Stimulated activated CD8-positive, alpha-beta memory T cell treated with anti-CD3 and anti-CD28 coated beads, Interleukin-2, amount 100 ng/mL, for 48 hours (primary cell): ENCODE measurements around the gene THEMIS.
"Not testable (repeated sequence)": the region's sequence is repeated elsewhere in the genome, so short reads cannot be mapped to it uniquely, and the experiment has no call there.

Experiments used
- DNase-seq, 2 donors: peaks; one replicate each; pipeline ENCODE4 v3.0.0-alpha.2; 2020; ENCODE audit warnings: low read depth in 2 of 2

Gene THEMIS

DNA sequence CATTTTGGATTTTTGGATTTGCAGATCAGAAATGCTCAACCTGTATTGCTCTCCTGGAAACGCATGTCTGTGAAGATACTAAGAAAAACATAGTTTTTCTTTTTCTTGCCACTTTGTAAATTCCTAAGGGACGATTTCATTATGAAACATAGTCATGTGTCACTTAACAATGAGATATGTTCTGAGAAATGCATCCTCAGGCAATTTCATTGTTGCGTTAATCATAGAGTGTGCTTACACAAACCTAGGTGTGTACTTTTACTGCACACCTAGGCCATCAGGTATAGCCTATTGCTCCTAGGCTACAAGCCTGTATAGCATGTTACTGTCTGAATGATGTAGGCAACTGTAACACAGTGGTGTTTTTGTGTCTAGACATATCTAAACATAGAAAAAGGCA is 13.4 kb upstream of the THEMIS start:
- no peak for DNase-seq

DNA sequence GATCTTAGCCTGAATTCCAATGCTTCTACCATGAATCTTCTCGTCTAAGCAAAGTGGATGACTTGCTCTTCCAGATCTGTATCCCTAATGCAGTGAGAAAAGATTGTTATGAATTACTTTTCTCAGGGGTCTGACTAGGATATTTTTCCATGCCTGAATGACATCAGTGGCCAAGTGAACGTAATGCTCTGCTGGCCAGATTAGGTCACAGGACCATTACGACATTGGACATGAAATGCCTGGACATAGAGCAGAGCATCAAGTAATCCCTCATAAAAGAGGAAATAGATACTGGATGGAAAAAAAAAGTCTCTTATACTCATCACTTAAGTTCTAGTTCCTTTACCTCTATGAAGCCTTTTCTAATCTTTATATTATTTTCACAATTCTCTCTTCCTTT is 12.1 kb upstream of the THEMIS start:
- DNase-seq, result no peak

DNA sequence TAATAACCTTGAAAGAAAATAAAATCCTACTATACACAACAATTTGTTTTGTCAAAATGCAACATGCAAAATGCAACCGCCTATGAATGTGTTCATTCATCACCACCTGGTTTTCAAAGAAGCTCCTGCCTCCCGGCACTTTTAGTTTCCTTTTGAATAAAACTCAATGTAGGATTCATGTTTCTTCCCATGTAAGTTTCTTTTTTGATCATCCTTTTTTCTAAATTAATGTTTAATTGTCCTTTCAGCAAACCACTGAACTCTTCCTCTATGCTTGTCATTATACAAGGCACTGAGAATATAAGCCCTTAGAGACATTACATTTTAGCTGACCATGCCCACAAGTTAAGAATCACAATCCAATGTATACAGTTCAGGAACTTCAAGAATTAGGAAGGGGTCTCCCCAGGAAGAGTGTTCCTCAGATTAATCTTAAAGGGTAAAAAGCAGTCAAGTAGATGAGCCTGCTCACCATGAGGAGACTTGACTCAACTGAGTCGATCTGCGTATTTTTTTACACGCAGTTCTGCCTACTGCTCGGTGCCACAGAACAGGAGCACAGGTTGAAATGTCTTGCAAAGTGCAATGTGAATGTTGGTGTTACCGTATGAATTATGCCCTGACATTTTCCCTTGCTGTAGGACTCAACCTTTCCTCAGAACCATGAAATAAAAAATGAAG is 7.2 kb upstream of the THEMIS start:
- DNase-seq, result no peak

DNA sequence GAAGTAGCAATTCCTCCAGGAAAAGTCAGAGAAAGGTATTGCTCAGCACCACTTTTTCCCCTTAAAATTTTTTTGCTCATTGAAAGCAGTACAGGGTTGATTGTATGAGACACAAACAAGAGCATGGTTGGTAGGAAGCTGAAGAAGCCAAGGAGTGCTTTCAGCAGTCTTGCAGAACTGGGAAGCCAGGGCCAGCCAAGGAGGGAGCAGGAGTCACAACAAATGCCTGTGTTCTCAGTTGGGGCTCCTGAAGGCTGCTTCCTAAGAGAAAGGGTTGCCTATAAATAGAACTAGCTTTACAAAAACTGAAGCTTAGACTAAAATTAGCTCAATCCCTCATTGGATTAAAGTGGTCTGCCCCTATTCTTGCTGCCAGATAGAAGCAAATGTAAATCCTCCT is 3.3 kb upstream of the THEMIS start:
- DNase-seq, result no peak

DNA sequence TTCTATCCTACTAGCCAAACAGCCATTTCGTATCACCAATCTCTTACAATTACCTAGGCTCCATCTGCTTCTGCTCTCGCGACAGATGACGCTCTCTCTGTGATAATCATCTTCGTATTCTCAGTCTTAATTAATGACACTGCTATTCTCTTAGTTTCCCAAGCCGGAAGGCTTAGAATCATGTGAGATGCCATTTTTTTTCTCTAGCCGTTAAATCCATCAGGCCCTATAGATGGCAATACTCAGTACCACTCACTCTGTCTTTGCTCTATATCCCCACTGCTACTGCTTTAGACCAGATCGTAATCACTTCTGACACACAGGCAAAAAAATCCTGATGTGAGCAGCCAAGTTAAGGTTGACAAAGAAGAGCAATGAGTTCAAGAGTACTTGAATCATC is 2.1 kb upstream of the THEMIS start:
- no peak for DNase-seq

DNA sequence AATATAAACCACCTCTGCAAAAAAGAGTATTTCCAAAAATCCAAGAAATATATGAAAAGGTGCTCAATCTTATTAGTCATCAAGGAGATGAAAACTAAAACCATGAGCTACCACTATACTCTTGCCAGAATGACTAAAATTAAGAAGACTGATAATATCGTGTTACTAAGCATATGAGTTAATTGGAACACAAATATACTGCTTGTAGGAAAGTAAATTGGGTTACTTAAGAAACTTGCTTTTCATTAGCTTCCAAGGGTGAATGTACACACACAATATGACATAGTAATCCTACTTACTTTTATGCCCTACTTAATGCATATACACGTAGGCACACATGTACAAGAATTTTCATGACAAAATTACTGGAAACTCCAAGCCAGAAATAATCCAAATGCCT is 3.4 kb downstream of the THEMIS start:
- DNase-seq, result no peak

DNA sequence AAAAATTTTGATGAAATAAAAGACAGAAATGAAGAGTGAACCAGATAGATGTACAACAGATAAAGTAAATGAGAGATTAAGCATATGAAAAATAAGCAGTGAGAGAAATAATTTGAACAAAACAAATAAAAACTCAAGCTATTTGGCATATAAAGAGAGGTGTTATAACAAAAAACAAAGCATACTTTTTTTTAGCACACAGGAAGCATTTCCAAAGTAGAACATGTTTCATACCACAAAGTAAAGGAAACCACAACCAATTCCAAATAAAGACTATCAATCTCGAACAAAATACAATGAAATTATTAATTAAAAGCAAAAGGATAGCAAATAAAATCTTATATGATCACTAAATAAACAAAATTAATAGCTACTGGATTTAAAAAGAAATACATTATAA is 6.8 kb downstream of the THEMIS start:
- no peak for DNase-seq

DNA sequence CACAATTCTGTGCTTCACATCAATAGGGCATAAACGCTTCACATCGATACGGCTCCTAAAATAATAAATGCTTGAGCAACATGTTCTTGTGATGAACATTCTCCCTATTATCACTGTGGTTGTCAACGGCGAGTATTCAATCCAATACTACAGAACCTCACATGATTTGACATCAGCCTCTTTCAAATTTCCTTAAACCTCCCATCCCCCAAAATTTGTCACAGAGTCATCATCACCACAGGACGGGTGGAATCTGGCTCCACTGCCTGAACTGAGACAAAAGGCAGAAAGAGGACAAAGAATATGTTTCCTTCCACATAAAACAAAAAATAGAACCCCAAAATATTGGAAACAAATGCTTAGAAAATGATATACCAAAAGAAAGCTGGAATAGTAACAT is 7.3 kb downstream of the THEMIS start:
- no peak for DNase-seq

DNA sequence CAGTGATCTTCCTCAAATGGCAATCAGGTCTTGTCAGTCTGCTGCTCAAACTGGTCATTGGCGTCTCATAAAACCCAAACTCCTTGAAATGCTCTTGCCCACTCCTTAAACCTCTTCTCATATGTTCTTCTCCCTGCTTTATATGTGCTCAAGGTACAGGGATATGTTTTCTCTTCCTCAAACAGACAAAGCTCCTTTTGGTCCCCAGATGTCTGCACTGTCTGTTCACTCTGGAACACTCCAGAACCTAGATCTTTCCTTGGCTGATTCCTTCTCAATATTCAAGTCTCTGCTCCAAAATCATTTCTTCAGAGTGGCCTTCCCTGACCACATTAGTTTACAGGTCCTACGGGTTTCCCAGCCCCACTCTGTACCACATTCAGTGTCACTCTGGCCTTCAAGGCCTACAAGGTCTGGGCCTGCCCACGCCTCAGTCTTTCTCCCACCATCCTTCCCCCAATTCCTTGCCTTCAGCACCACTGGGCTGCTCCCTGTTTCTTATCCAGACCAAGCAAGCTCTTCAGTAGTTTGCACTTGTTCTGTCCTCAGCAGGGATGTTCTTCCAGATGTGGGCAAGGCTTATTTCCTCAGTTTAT is 9.0 kb downstream of the THEMIS start:
- DNase-seq, result no peak

DNA sequence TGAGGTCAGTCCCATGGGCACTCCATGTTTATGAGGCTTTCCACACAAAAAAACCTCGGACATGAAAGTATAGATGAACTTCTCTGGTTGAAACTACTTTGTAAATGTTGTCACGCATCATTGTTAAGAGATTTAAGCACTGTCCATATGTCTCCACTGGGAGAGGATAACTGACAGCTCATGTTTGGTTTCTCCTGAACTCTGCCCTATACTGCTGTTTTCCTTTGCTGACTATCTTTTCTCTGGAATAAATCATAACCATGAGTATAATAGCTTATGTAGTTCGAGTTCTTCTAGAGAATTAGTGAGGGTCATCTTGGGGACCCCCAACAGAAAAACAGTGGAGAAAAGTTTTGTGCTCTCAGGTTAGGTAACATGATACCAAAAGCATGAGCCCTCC is 14.3 kb downstream of the THEMIS start:
- no peak for DNase-seq

DNA sequence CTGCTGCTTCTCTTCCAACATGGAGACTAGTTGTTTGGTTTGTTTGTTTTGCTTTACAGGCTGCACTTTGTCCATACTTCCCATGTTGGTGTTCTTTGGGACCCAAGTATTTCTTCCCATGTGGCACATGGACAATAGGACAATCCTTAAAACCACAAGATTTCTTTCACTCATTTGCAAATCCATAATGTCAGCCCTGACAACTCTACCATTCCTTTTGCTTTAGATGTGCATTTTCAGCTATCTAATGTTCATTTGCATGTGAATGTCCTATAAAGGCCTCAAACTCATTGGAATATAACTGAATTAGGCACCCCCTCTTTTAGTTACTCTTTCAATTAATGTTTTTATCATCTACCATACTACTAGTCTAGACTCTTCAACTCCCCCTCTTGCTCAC is 16.7 kb downstream of the THEMIS start:
- no peak for DNase-seq

DNA sequence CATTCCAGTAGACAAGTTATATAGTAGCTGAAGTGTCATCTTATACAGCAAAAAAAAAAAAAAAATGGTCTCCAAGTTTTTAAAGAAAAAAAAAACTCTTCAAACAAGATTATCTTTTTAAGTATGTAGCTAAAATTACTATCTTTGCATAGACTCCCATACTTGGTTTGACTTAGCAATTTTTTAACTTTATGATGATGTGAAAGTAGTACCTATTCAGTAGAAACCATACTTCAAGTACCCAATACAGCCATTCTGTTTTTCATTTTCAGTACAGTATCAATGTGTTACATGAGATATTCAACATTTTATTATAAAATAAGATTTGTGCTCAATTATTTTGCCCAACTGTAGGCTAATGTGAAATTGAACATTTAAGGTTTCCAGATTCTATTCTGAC is 18.9 kb downstream of the THEMIS start:
- not testable (repeated sequence) for DNase-seq

DNA sequence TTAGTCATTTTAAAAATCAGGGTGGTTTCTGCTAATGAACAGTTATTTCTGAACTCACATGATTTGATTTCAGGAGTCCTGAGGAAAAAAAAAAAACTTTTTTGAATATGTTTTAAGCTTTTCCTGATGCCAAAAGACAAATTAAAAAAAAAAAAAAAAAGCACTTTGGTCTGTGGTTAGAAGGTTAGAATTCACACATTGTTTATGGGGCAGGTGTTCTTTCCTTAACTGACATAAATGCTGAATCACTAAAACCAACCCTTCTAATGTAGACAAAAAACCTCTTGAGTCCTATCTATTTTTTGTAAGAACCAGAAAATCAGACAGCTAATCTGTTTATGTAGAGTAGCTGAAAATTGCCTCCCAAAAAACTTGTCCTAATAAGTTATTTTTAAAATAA is 20.4 kb downstream of the THEMIS start:
- DNase-seq, result no peak

DNA sequence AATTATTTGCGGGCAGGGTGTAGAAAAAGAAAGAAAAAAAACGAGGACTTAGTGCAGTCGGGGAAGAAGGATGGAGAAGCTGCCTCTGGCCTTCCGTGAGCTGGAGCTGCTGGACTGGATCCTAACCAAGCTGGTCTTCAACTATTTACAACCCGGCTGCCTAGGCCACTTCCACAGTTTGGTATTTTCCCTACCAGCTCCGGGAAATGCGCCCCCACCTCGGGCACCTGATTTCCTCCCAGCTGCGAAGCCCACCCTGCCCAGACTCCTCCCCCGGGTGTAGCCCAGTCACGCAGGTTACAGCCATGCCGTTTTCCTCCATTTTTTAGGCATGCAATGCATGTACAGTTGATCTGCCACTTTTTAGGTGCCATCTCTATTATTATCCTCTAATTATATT is 21.2 kb downstream of the THEMIS start:
- DNase-seq, result peak; percentile 31 to 45

DNA sequence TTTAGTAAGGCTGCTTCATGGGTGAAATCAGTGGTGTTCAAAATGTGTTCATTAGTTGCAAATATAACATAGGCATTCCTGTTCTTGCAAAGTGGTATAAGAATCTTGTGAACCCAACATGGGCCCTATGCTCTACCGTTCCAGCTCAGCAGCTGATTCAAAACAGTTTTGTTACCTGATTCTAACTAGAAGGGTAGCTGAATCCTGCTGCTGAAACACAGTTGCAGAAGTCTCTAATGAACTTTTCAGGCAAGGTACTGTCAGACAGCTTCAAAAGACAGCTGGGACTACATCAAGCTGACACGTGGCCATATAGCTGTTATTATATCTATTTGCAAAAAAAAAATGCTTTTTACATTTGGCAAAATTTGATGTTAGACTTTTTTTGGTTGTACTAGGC is 22.7 kb downstream of the THEMIS start:
- no peak for DNase-seq

DNA sequence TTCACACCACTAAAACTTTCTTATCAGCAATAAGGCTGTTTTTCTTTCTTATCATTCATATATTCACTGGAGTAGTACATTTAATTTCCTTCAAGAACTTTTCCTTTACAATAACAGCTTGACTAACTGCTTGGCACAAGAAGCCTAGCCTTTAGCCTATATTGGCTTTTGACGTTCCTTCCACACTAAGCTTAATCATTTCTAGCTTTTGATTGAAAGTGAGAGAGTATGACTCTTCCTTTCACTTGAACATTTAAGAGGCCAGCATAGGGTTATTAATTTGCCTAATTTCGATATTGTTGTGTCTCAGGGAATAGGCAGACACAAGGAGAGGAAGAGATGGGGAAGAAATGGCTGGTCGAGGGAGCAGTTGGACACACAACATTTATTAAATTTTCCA is 23.6 kb downstream of the THEMIS start:
- DNase-seq, result no peak

DNA sequence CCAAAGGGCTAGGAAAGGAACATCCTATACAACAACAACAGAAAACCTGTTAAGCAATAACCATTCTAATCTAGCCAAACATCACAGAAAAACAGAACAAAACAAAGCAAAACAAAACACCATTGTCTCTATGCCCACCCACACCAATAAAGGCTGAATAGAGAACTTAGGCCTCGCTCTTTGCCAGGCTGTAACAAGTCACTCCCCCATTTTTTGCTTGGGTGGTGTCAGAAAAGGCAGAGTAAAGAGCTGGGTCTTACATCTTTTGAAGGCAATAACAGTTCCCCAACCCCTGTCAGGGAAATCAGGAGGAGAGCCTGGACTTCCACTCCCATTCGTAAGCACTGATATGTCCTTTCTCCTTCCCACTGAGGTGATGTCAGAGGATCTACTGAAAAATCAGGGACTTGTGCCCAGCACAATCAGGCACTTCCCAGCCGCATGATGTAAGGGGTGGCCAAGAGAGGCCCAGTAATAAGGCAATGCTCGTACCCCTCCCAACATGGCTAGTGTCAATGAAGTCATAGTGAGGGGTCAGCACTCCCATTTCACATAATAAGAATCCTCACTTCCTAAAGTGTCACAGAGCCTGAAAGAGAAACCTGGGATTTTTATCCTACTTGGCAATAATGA is 31.0 kb downstream of the THEMIS start:
- DNase-seq, result no peak

DNA sequence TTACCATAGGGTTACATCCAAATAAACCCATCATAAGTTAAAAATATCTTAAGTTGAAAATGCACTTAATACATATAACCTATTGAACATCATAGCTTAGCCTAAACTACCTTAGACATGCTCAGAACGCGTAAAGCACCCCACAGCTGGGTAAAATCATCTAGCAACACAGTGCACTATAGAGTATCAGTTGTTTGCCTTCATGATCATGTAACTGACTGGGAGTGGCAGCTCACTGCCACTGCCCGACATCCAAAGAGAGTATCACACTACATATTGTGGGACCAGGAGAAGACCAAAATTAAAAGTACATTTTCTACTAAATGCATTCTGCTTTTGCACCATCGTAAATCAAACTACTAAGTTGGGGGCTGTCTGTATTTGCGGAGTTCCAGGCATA is 31.7 kb downstream of the THEMIS start:
- no peak for DNase-seq

DNA sequence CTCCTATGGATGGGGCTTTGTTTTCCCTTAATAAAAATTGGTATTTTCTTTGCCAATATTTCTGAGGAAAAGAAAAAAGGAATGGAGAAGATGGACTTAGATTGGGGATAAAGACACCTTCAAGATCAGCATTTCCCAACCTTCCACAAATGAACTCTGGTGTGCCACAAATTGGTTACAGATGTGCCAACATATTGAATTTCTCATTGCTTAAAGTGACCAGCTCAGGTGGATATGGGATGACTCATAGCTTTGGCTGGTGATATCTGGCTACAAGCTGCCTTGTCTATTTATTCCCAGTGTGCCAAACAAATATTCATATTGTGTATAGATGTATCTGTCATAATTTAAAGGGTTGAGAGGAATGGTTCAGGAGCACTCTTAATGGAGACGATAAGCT is 32.5 kb downstream of the THEMIS start:
- no peak for DNase-seq

DNA sequence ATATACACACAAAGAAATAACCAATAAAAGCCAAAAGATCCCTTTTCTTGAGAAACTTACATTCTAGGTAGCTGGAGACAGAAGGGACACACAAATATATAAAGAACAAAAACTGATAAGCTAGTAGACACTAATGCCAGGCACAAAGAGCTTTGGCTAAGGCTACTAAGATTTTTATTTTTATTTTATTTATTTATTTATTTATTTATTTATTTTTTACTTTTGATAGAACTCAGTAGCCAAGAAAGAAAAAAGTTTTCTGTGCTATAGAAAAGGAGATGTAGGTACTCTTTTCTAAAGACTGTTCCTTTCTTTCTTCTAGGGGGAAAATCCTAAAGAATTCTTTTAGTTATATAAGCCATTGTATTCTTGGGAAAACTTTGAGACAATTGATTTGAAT is 34.1 kb downstream of the THEMIS start:
- no peak for DNase-seq

DNA sequence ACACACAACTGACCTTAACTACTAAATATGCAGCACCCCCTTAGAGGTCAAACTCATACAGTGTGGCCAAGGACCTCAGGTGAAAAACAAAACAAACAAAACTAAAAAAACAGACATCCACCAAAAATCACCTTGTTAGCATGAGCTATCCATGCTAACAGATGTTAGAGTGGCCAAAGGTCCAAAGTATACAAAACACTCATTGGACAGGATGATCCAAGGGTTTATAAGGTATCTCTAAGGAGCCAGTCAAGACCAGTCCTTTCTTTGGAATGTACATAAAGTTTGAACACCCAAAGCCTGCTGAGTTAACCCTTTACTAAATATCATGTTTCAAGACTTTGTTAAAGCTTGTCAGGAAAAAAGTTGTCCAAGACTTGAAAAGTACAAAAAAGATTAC is 35.8 kb downstream of the THEMIS start:
- DNase-seq, result no peak

DNA sequence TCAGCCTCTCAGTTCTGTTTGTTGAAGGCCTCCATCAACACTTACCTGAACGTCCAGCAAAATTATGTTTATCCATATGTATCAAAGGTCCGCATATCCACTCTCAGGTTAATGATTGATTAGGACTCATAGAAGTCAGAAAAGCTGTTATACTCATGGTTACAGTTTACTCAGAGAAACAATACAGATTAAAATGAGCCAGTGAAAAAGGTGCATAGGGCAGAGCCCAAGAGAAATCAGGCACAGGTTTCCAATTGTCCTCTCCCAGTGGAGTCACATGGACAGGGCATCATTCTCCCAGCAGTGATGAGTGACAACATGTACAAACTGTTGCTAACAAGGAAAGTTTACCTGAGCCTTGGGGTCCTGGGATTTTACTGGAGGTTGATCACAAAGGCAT is 36.2 kb downstream of the THEMIS start:
- DNase-seq, result no peak

DNA sequence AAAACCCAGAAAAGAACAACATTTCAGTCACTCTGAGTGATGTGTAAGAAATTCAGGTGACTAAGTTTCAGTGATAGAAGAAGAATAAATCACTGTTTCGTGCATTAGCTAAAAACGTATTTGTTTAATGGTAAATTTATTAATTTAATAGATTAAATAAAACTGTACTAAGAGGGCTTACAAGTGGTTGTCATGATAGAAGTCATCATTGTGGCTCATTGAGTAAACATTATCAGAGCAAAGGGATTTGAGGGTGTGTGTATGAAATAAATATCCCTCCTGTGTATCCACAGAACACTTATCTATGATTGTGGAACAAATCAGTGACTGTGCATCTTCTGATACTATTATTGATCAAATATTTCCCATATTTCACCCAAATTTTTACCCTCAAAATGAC is 40.1 kb downstream of the THEMIS start:
- DNase-seq, result no peak

DNA sequence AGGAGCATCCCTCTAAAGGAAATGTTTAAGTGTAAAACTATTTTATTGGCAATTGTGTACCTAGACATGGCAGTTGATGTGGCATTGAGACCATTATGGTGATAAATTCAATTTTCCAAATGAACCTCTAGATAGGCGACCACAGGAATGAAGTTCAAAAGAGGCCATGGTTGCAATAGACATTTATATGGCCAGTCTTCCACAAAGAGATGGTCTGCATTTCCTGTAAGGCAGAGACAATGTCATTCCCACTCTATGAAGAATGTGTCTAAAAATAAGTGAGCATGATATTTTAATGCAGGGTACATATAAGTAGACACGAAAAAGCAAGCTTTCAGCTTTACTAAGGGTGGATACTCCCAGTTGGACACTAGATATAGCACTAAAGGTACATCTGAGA is 40.9 kb downstream of the THEMIS start:
- DNase-seq, result no peak
